Measurements from ENCODE around the gene FBXO28.

DNA sequence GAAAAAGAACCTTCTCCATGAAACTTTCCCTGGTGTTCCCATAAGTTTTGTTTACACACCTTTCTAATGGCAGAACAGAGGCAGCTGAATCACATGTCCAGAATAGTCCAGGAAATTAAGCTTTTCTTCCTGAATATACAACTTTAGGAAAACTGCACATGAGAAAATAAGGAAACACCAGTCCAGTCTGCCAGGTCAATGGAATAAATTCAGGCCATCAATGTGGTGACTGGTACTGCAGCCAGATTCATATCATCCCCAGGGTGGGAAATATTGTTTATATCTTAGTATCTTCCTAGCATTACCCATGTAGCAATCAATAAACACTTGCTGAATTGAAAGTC is 6.7 kb upstream of the FBXO28 start:
- TF ChIP-seq, protein P1, sequence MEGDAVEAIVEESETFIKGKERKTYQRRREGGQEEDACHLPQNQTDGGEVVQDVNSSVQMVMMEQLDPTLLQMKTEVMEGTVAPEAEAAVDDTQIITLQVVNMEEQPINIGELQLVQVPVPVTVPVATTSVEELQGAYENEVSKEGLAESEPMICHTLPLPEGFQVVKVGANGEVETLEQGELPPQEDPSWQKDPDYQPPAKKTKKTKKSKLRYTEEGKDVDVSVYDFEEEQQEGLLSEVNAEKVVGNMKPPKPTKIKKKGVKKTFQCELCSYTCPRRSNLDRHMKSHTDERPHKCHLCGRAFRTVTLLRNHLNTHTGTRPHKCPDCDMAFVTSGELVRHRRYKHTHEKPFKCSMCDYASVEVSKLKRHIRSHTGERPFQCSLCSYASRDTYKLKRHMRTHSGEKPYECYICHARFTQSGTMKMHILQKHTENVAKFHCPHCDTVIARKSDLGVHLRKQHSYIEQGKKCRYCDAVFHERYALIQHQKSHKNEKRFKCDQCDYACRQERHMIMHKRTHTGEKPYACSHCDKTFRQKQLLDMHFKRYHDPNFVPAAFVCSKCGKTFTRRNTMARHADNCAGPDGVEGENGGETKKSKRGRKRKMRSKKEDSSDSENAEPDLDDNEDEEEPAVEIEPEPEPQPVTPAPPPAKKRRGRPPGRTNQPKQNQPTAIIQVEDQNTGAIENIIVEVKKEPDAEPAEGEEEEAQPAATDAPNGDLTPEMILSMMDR (conservative IDR thresholded peaks at IDR 0.05; ENCODE audit: low read depth, low read length), result no peak
- no peak for TF ChIP-seq EZH2 (IDR thresholded peaks at IDR 0.05; ENCODE audit: borderline replicate concordance, low read depth, low read length, poor library complexity, severe bottlenecking)
